H1 (cell line): ENCODE data around the gene ZNF74. TPM values are rescaled to one million over a fixed set of nuclear protein-coding genes. Genes with fewer than 3 reads are reported as not detected.

ENCODE experiments used
- CTCF ChIA-PET: fragments of 300-600 bp; sonication (Branson Sonifier 250); formaldehyde crosslinking; loops from one replicate; lab custom pipeline; 2021; ENCODE audit not compliant: partially characterized antibody; lab: Charles Lee
- POLR2A ChIA-PET: fragments of 300-600 bp; sonication (Branson Sonifier 250); formaldehyde crosslinking; loops from one replicate; lab custom pipeline; 2021; ENCODE audit warnings: inconsistent platforms; ENCODE audit not compliant: partially characterized antibody; lab: Charles Lee
- DNase-seq, 2 experiments: peaks; one replicate each; pipeline versions ENCODE4 v3.0.0 to v3.0.0-alpha.2; 2010 to 2022; ENCODE audit warnings: low spot score in 2 of 2, low read depth in 1 of 2, mixed read lengths in 1 of 2
- FAIRE-seq: peaks from 2 replicates; lab custom pipeline; 2011; peaks lifted over from hg19 to GRCh38; lab: Jason Lieb, UNC
- H2AFZ ChIP-seq: 2 replicates; pipeline ENCODE4 v1.8.1; 2012; ENCODE audit warnings: low read length, inconsistent platforms
- H2AK5ac ChIP-seq: 2 replicates; pipeline ENCODE4 v1.6.1; 2013; ENCODE audit warnings: low read depth, low read length
- H2BK120ac ChIP-seq: replicated peaks from 2 replicates; pipeline ENCODE3; 2013; ENCODE audit warnings: low read depth, low read length, inconsistent platforms
- H2BK12ac ChIP-seq: 2 replicates; pipeline ENCODE4 v1.6.1; 2013; ENCODE audit warnings: low read depth, low read length
- H2BK15ac ChIP-seq: 2 replicates; pipeline ENCODE4 v1.6.1; 2013; ENCODE audit warnings: low read length
- H2BK20ac ChIP-seq: 2 replicates; pipeline ENCODE4 v1.6.1; 2013; ENCODE audit warnings: low read length
- H2BK5ac ChIP-seq: 2 replicates; pipeline ENCODE4 v1.6.1; 2013; ENCODE audit warnings: low read depth, low read length
- H3K14ac ChIP-seq: 2 replicates; pipeline ENCODE4 v1.6.1; 2013; ENCODE audit warnings: inconsistent platforms; ENCODE audit not compliant: insufficient read length
- H3K18ac ChIP-seq: 2 replicates; pipeline ENCODE4 v1.6.1; 2013; ENCODE audit warnings: low read length; ENCODE audit errors: extremely low read depth
- H3K23ac ChIP-seq: 2 replicates; pipeline ENCODE4 v1.6.1; 2013; ENCODE audit warnings: inconsistent platforms; ENCODE audit not compliant: insufficient read length
- H3K23me2 ChIP-seq: 2 replicates; pipeline ENCODE4 v1.6.1; 2013; ENCODE audit warnings: low read depth, low read length
- H3K27ac ChIP-seq: 2 replicates; pipeline ENCODE4 v1.6.1; 2011; ENCODE audit warnings: low read depth, low read length, inconsistent platforms
- H3K27me3 ChIP-seq, 4 experiments: replicated peaks in 1 of 4; 1 replicate in 1 of 4; 2 replicates in 3 of 4; pipeline versions ENCODE4 v1.6.1 to v1.8.1; 2011 to 2013; ENCODE audit warnings: low read length in 3 of 4, mild to moderate bottlenecking in 3 of 4, inconsistent platforms in 2 of 4, mixed read lengths in 2 of 4, moderate library complexity in 1 of 4; ENCODE audit not compliant: control insufficient read depth in 3 of 4, insufficient read depth in 3 of 4; ENCODE audit errors: extremely low read depth in 1 of 4
- H3K36me3 ChIP-seq, 4 experiments: 2 replicates each; pipeline versions ENCODE4 v1.6.1 to v1.8.1; 2011 to 2013; ENCODE audit warnings: mild to moderate bottlenecking in 4 of 4, low read length in 3 of 4, moderate library complexity in 2 of 4, control low read depth in 1 of 4, inconsistent platforms in 1 of 4; ENCODE audit not compliant: insufficient read depth in 4 of 4, control insufficient read depth in 2 of 4
- H3K4ac ChIP-seq: replicated peaks from 2 replicates; pipeline ENCODE3; 2013; ENCODE audit warnings: low read length, low read depth, mixed read lengths, inconsistent platforms; ENCODE audit not compliant: insufficient read length
- H3K4me1 ChIP-seq, 4 experiments: replicated peaks in 1 of 4; 1 replicate in 1 of 4; 2 replicates in 3 of 4; pipeline versions ENCODE4 v1.6.1 to v1.8.1; 2011 to 2013; ENCODE audit warnings: low read length in 3 of 4, inconsistent platforms in 2 of 4, mixed read lengths in 1 of 4; ENCODE audit not compliant: insufficient read depth in 4 of 4, control insufficient read depth in 3 of 4
- H3K4me2 ChIP-seq, 2 experiments: 2 replicates each; pipeline versions ENCODE4 v1.6.1 to v1.8.1; 2011 to 2013; ENCODE audit warnings: low read depth in 2 of 2, low read length in 2 of 2, control low read depth in 1 of 2, inconsistent platforms in 1 of 2, mild to moderate bottlenecking in 1 of 2; ENCODE audit not compliant: insufficient read depth in 1 of 2
- H3K4me3 ChIP-seq, 4 experiments: fragments of 200-600, 300-600 bp in 1 of 4; sonication (generic), shearing (Covaris generic), sonication (Bioruptor Twin) in 1 of 4; 2 replicates each; pipeline versions ENCODE4 v1.5.1 to v1.8.1; 2011 to 2016; ENCODE audit warnings: low read length in 4 of 4, low read depth in 3 of 4, control low read depth in 2 of 4, inconsistent platforms in 2 of 4, mild to moderate bottlenecking in 2 of 4, mixed read lengths in 1 of 4, moderate library complexity in 1 of 4; ENCODE audit not compliant: insufficient read depth in 2 of 4; ENCODE audit errors: extremely low read depth in 1 of 4
- H3K56ac ChIP-seq: replicated peaks from 2 replicates; pipeline ENCODE3; 2013; ENCODE audit warnings: low read depth, mild to moderate bottlenecking, mixed read lengths, low read length, inconsistent platforms; ENCODE audit not compliant: insufficient read length
- H3K79me1 ChIP-seq: 2 replicates; pipeline ENCODE4 v1.6.1; 2013; ENCODE audit warnings: low read depth, low read length, control low read depth
- H3K79me2 ChIP-seq, 2 experiments: 2 replicates each; pipeline versions ENCODE4 v1.6.1 to v1.8.1; 2012 to 2013; ENCODE audit warnings: low read length in 2 of 2, mild to moderate bottlenecking in 2 of 2, inconsistent platforms in 1 of 2; ENCODE audit not compliant: insufficient read depth in 2 of 2, control insufficient read depth in 1 of 2
- H3K9ac ChIP-seq, 4 experiments: replicated peaks in 1 of 4; 1 replicate in 1 of 4; 2 replicates in 3 of 4; pipeline versions ENCODE4 v1.6.1 to v1.8.1; 2011 to 2013; ENCODE audit warnings: low read depth in 3 of 4, low read length in 3 of 4, control low read depth in 2 of 4, mild to moderate bottlenecking in 2 of 4, moderate library complexity in 2 of 4, inconsistent platforms in 1 of 4; ENCODE audit errors: extremely low read depth in 1 of 4
- H3K9me3 ChIP-seq, 2 experiments: 2 replicates each; pipeline versions ENCODE4 v1.6.1 to v1.8.1; 2012 to 2013; ENCODE audit warnings: mild to moderate bottlenecking in 2 of 2, moderate library complexity in 2 of 2, control low read depth in 1 of 2, inconsistent platforms in 1 of 2, low read depth in 1 of 2, low read length in 1 of 2, mixed read lengths in 1 of 2; ENCODE audit not compliant: insufficient read depth in 2 of 2
- H4K20me1 ChIP-seq, 2 experiments: replicated peaks in 1 of 2; 2 replicates each; pipeline versions ENCODE3 to v1.8.1; 2011 to 2013; ENCODE audit warnings: inconsistent platforms in 2 of 2, low read length in 2 of 2, mild to moderate bottlenecking in 1 of 2; ENCODE audit not compliant: insufficient read depth in 2 of 2, control insufficient read depth in 1 of 2
- H4K5ac ChIP-seq: 2 replicates; pipeline ENCODE4 v1.6.1; 2013; ENCODE audit warnings: low read length, low read depth, mixed read lengths, inconsistent platforms; ENCODE audit not compliant: insufficient read length
- H4K8ac ChIP-seq: 2 replicates; pipeline ENCODE4 v1.8.0; 2013; ENCODE audit warnings: mild to moderate bottlenecking, moderate library complexity, low read length, inconsistent platforms; ENCODE audit not compliant: insufficient read depth; ENCODE audit errors: extremely low read depth
- H4K91ac ChIP-seq: replicated peaks from 2 replicates; pipeline ENCODE3; 2013; ENCODE audit warnings: low read length, mixed read lengths, inconsistent platforms; ENCODE audit not compliant: insufficient read length
- BRCA1 ChIP-seq: IDR thresholded peaks from 2 replicates; pipeline ENCODE4 v1.6.1; 2012; ENCODE audit warnings: low read depth, low read length, improper control_type of control experiment
- CHD2 ChIP-seq: IDR thresholded peaks from 2 replicates; pipeline ENCODE4 v1.6.1; 2012; ENCODE audit warnings: low read length, improper control_type of control experiment
- EGR1 ChIP-seq: IDR thresholded peaks from 2 replicates; pipeline ENCODE4 v1.6.1; 2011; ENCODE audit warnings: low read depth, low read length, borderline replicate concordance
- GABPA ChIP-seq: IDR thresholded peaks from 2 replicates; pipeline ENCODE4 v1.6.1; 2011; ENCODE audit warnings: mild to moderate bottlenecking, low read length, moderate library complexity, borderline replicate concordance; ENCODE audit not compliant: insufficient read depth
- KDM5A ChIP-seq: fragments of 200-600 bp; IDR thresholded peaks from 2 replicates; pipeline ENCODE4 v1.7.1; 2012; ENCODE audit warnings: mild to moderate bottlenecking, low read length, inconsistent platforms, mixed read lengths
- POLR2AphosphoS5 ChIP-seq: IDR thresholded peaks from 2 replicates; pipeline ENCODE4 v1.6.1; 2011; ENCODE audit warnings: low read depth, low read length
- RBBP5 ChIP-seq: IDR thresholded peaks from 2 replicates; pipeline ENCODE4 v1.7.1; 2012; ENCODE audit warnings: low read depth, mild to moderate bottlenecking, inconsistent platforms, low read length, moderate library complexity, borderline replicate concordance
- RNF2 ChIP-seq: fragments of 200-900, 300-1000 bp; sonication (generic); IDR thresholded peaks from 2 replicates; pipeline ENCODE4 v1.7.1; 2016; ENCODE audit warnings: borderline replicate concordance, low read depth, mild to moderate bottlenecking, antibody characterized with exemption, low read length; ENCODE audit not compliant: poor library complexity, severe bottlenecking; ENCODE audit errors: missing control alignments
- SAP30 ChIP-seq: fragments of 300-600 bp; sonication (generic); IDR thresholded peaks from 2 replicates; pipeline ENCODE4 v1.7.1; 2012; ENCODE audit warnings: low read length, moderate library complexity, mild to moderate bottlenecking, inconsistent platforms; ENCODE audit not compliant: insufficient read depth, insufficient replicate concordance
- SIRT6 ChIP-seq: IDR thresholded peaks from one replicate; pipeline ENCODE4 v1.7.1; 2012; ENCODE audit warnings: low read length, inconsistent platforms
- SP1 ChIP-seq: IDR thresholded peaks from 2 replicates; pipeline ENCODE4 v1.6.1; 2011; ENCODE audit warnings: low read depth, low read length
- TBP ChIP-seq: IDR thresholded peaks from 2 replicates; pipeline ENCODE4 v1.6.1; 2011; ENCODE audit warnings: low read depth, low read length, improper control_type of control experiment
- WGBS, 2 experiments: shearing (Covaris generic) in 1 of 2; methylation state at CpG; one replicate each; pipeline versions ENCODE4 v1.1.6 to v1.1.7; 2013 to 2015; ENCODE audit warnings: low lambda C conversion rate in 2 of 2, mixed read lengths in 2 of 2, inconsistent platforms in 1 of 2, low coverage in 1 of 2, missing lambda C conversion rate in 1 of 2; ENCODE audit not compliant: insufficient replicate concordance in 2 of 2, insufficient coverage in 1 of 2, insufficient read length in 1 of 2; ENCODE audit errors: extremely low coverage in 1 of 2, missing lambda C conversion rate in 1 of 2; 5-methylcytosine and 5-hydroxymethylcytosine counted together
- polyA plus RNA-seq, 7 experiments: library from polyadenylated mRNA; depleted of rRNA in 3 of 7; stranded (reverse) in 5 of 7; unstranded in 2 of 7; fragments of >200 nt in 5 of 7; fragments of 200-250 nt in 2 of 7; gene quantifications; 1 replicate in 5 of 7; 2 replicates in 1 of 7; 4 replicates in 1 of 7; pipeline versions ENCODE4 v1.2.1 to v1.2.3, GENCODE V29; 2011 to 2013; ENCODE audit warnings: missing spikeins in 2 of 7, mixed read lengths in 2 of 7
- total RNA-seq: library from RNA; stranded (reverse); fragmentation: NEBNext Ultra II Directional; extraction: Animal tissue kit (Norgen Biotek cat#: 25700); gene quantifications from 2 replicates; pipeline ENCODE4 v1.2.1, GENCODE V29; 2021
- TF ChIP-seq, protein P1 (sequence below): IDR thresholded peaks from 2 replicates; pipeline ENCODE4 v1.6.1; 2012; ENCODE audit warnings: inconsistent platforms
- TF ChIP-seq, protein P2 (sequence below): IDR thresholded peaks from 2 replicates; pipeline ENCODE4 v1.6.1; 2011; ENCODE audit warnings: low read length, improper control_type of control experiment

Gene ZNF74
- total and polyA plus RNA-seq, 2 of the 8 experiments (the other 6 are each of a cell fraction or from before 2014, with no cell fraction given): 29.7 to 45.7 TPM

DNA sequence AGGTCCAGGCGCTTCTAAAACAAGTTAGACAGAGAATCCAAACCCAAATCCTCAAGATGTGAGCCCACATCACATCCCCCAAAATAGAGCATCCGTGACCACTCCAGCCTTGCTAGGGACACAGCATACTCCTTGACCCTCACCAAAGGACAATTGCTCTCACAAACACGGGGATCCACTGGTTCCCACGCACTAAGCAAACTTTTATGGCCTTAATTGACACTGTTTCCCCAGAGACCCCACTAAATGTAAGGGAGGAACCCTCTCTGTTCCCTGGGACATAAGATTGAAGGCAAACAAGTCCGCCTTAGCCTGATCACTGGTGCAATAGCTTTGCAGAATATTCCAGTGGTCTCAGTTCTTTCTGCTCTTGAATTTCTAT, 20.1 kb downstream of the ZNF74 start:
- H2BK20ac ChIP-seq: no peak overlapping the region
- ChIA-PET CTCF (no interaction called here), POLR2A (no interaction called here)
- H4K5ac ChIP-seq: no peak overlapping the region
- no peak overlapping the region for H2BK120ac ChIP-seq
- H3K4me2 ChIP-seq: no peak overlapping the region
- H2BK15ac ChIP-seq: no peak overlapping the region
- FAIRE-seq: no peak
- no peak overlapping the region for H2BK5ac ChIP-seq
- DNase-seq: no peak
- no peak overlapping the region for H4K8ac ChIP-seq
- H3K79me2 ChIP-seq: no peaks in the 10 kb centered on the region
- H3K23ac ChIP-seq: no peak overlapping the region
- no peak overlapping the region for H3K18ac ChIP-seq
- no peak overlapping the region for H3K27ac ChIP-seq
- no peak overlapping the region for H4K91ac ChIP-seq
- no peaks in the 10 kb centered on the region for H4K20me1 ChIP-seq
- H3K14ac ChIP-seq: no peak overlapping the region
- 81% methylated on average over 5 of the region's 5 CpGs; no CpG with 5 or more reads in 1 of the 2 experiments for WGBS, 2 experiments
- H2BK12ac ChIP-seq: no peak overlapping the region
- no peaks in the 10 kb centered on the region for H3K9me3 ChIP-seq
- no peak overlapping the region for H3K4ac ChIP-seq
- no peak overlapping the region for H3K4me3 ChIP-seq
- H3K56ac ChIP-seq: no peak overlapping the region
- no peaks in the 10 kb centered on the region for H3K23me2 ChIP-seq
- H3K79me1 ChIP-seq: no peaks in the 10 kb centered on the region
- H3K36me3 ChIP-seq: no peaks in the 10 kb centered on the region
- H3K9ac ChIP-seq: no peak overlapping the region
- H3K27me3 ChIP-seq: no peaks in the 10 kb centered on the region
- no peak overlapping the region for H2AK5ac ChIP-seq
- H2AFZ ChIP-seq: no peak overlapping the region
- no peaks in the 10 kb centered on the region; a peak in 1 of 7 replicates for H3K4me1 ChIP-seq
- TF ChIP-seq TBP (no peak), POLR2AphosphoS5 (no peak), RBBP5 (no peak), SIRT6 (no peak), RNF2 (no peak), SP1 (no peak), KDM5A (no peak), BRCA1 (no peak), SAP30 (no peak), CHD2 (no peak), EGR1 (no peak), GABPA (no peak)
- TF ChIP-seq, protein P1, sequence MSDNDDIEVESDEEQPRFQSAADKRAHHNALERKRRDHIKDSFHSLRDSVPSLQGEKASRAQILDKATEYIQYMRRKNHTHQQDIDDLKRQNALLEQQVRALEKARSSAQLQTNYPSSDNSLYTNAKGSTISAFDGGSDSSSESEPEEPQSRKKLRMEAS: no peak
- TF ChIP-seq, protein P2, sequence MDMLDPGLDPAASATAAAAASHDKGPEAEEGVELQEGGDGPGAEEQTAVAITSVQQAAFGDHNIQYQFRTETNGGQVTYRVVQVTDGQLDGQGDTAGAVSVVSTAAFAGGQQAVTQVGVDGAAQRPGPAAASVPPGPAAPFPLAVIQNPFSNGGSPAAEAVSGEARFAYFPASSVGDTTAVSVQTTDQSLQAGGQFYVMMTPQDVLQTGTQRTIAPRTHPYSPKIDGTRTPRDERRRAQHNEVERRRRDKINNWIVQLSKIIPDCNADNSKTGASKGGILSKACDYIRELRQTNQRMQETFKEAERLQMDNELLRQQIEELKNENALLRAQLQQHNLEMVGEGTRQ: no peak
